OCI-LY1 (cell line): ENCODE measurements around the gene DTNBP1.

Experiments used
- H2AFZ ChIP-seq: fragments of 200-600 bp; sonication (generic), shearing (Covaris generic); 2 replicates; pipeline ENCODE4 v1.6.0; 2014; ENCODE audit warnings: antibody characterized with exemption, mild to moderate bottlenecking, low read length
- H3F3A ChIP-seq: fragments of 200-600 bp; sonication (generic), shearing (Covaris generic); 2 replicates; pipeline ENCODE4 v1.6.0; 2014; ENCODE audit warnings: mild to moderate bottlenecking, antibody characterized with exemption, low read length, moderate library complexity; ENCODE audit not compliant: insufficient read depth
- H3K27ac ChIP-seq: fragments of 200-600 bp; sonication (generic); 2 replicates; pipeline ENCODE4 v1.5.1; 2014; ENCODE audit warnings: low read length, mixed run types, mild to moderate bottlenecking, low read depth; ENCODE audit not compliant: poor library complexity, severe bottlenecking
- H3K27me3 ChIP-seq: fragments of 200-600 bp; sonication (generic); 2 replicates; pipeline ENCODE4 v1.6.0; 2014; ENCODE audit warnings: antibody characterized with exemption, mild to moderate bottlenecking, low read length, moderate library complexity; ENCODE audit not compliant: insufficient read depth
- H3K36me3 ChIP-seq: fragments of 200-600 bp; sonication (generic); 2 replicates; pipeline ENCODE4 v1.6.1; 2014; ENCODE audit warnings: mild to moderate bottlenecking, antibody characterized with exemption, low read length, moderate library complexity, mixed read lengths; ENCODE audit not compliant: insufficient read depth
- H3K4me1 ChIP-seq: fragments of 200-600 bp; sonication (generic); 2 replicates; pipeline ENCODE4 v1.5.1; 2014; ENCODE audit warnings: mild to moderate bottlenecking, low read length, moderate library complexity; ENCODE audit not compliant: insufficient read depth, severe bottlenecking
- H3K4me2 ChIP-seq: fragments of 200-600 bp; sonication (generic), shearing (Covaris generic); 2 replicates; pipeline ENCODE4 v1.6.1; 2014; ENCODE audit warnings: low read length
- H3K4me3 ChIP-seq: fragments of 200-600 bp; sonication (generic); 2 replicates; pipeline ENCODE4 v1.5.1; 2014; ENCODE audit warnings: low read length, low read depth, mild to moderate bottlenecking, mixed read lengths; ENCODE audit not compliant: poor library complexity, severe bottlenecking
- H3K79me2 ChIP-seq: fragments of 200-600 bp; shearing (Covaris generic); 2 replicates; pipeline ENCODE4 v1.6.1; 2016; ENCODE audit warnings: mixed run types, low read length, mixed read lengths; ENCODE audit not compliant: insufficient read depth
- H3K9ac ChIP-seq: fragments of 200-600 bp; sonication (generic), shearing (Covaris generic); 2 replicates; pipeline ENCODE4 v1.6.1; 2014; ENCODE audit warnings: mild to moderate bottlenecking, low read length, mixed read lengths
- H3K9me2 ChIP-seq: fragments of 200-600 bp; sonication (generic), shearing (Covaris generic); 2 replicates; pipeline ENCODE4 v1.6.1; 2014; ENCODE audit warnings: low read depth, mild to moderate bottlenecking, low read length, mixed read lengths
- H3K9me3 ChIP-seq: fragments of 200-600 bp; shearing (Covaris generic); 2 replicates; pipeline ENCODE4 v1.6.1; 2014; ENCODE audit warnings: low read length, mixed read lengths
- H4K20me1 ChIP-seq: fragments of 200-600 bp; sonication (generic), shearing (Covaris generic); 2 replicates; pipeline ENCODE4 v1.6.0; 2016; ENCODE audit warnings: mild to moderate bottlenecking, low read length; ENCODE audit not compliant: insufficient read depth
- CTCF ChIP-seq: fragments of 200-600 bp; sonication (generic), shearing (Covaris generic); IDR thresholded peaks from 2 replicates; pipeline ENCODE4 v1.5.1; 2017; ENCODE audit warnings: mild to moderate bottlenecking, antibody characterized with exemption, low read length, moderate library complexity, mixed read lengths
- EZH2 ChIP-seq: fragments of 200-600 bp; sonication (generic), shearing (Covaris generic); IDR thresholded peaks from 2 replicates; pipeline ENCODE4 v1.8.0; 2017; ENCODE audit warnings: borderline replicate concordance, mixed run types, mild to moderate bottlenecking, antibody characterized with exemption, low read length, moderate library complexity, mixed read lengths

DTNBP1 gene

GRCh38 chr6:15503346-15503680 lies 159.5 kb downstream of the DTNBP1 start:
- H3K27me3 ChIP-seq = no peaks in the 10 kb centered on the region
- H3K79me2 ChIP-seq = no peaks in the 10 kb centered on the region
- H3K4me2 ChIP-seq = no peak overlapping the region
- no peak overlapping the region for H3K9ac ChIP-seq
- no peak overlapping the region for H2AFZ ChIP-seq
- no peaks in the 10 kb centered on the region for H3K9me2 ChIP-seq
- H4K20me1 ChIP-seq = no peaks in the 10 kb centered on the region
- H3K4me3 ChIP-seq = no peak overlapping the region
- 0 out of 2 replicates have a peak, but pooled peaks cover 4% of the 10 kb centered on the region for H3K36me3 ChIP-seq
- no peaks in the 10 kb centered on the region for H3K9me3 ChIP-seq
- no peak overlapping the region for H3K27ac ChIP-seq
- H3F3A ChIP-seq = no peaks in the 10 kb centered on the region
- H3K4me1 ChIP-seq = no peaks in the 10 kb centered on the region
- TF ChIP-seq CTCF = no peak
- no peak for TF ChIP-seq EZH2

GRCh38 chr6:15502446-15503345 lies 160.1 kb downstream of the DTNBP1 start:
- Histone ChIP-seq H3K27ac (no peak overlapping the region), H3K9me2 (no peaks in the 10 kb centered on the region), H3K4me1 (no peaks in the 10 kb centered on the region), H3K4me3 (no peak overlapping the region), H3K9ac (no peak overlapping the region), H3F3A (no peaks in the 10 kb centered on the region), H3K36me3 (0 out of 2 replicates have a peak, but pooled peaks cover 4% of the 10 kb centered on the region), H3K4me2 (no peak overlapping the region), H2AFZ (no peak overlapping the region), H3K27me3 (no peaks in the 10 kb centered on the region), H3K79me2 (no peaks in the 10 kb centered on the region), H4K20me1 (no peaks in the 10 kb centered on the region), H3K9me3 (no peaks in the 10 kb centered on the region)
- no peak for TF ChIP-seq EZH2
- no peak for TF ChIP-seq CTCF

GRCh38 chr6:15501826-15502445 lies 160.9 kb downstream of the DTNBP1 start:
- no peak overlapping the region for H3K27ac ChIP-seq
- no peak overlapping the region for H3K4me2 ChIP-seq
- no peak overlapping the region for H3K4me3 ChIP-seq
- H3K79me2 ChIP-seq = no peaks in the 10 kb centered on the region
- H3K27me3 ChIP-seq = no peaks in the 10 kb centered on the region
- no peaks in the 10 kb centered on the region for H3F3A ChIP-seq
- no peaks in the 10 kb centered on the region for H3K9me2 ChIP-seq
- TF ChIP-seq CTCF (no peak), EZH2 (no peak)
- H2AFZ ChIP-seq = no peak overlapping the region
- H4K20me1 ChIP-seq = no peaks in the 10 kb centered on the region
- H3K9me3 ChIP-seq = no peaks in the 10 kb centered on the region
- no peaks in the 10 kb centered on the region for H3K4me1 ChIP-seq
- H3K9ac ChIP-seq = no peak overlapping the region
- 0 out of 2 replicates have a peak, but pooled peaks cover 4% of the 10 kb centered on the region for H3K36me3 ChIP-seq
